ENCODE results near the gene DGKD. TPM values are rescaled to one million over a fixed set of nuclear protein-coding genes. Genes with fewer than 3 reads are reported as not detected.

The DGKD gene
- total and polyA plus RNA-seq, 10 donors = 21.9 to 120 (median 71.9) TPM

DNA sequence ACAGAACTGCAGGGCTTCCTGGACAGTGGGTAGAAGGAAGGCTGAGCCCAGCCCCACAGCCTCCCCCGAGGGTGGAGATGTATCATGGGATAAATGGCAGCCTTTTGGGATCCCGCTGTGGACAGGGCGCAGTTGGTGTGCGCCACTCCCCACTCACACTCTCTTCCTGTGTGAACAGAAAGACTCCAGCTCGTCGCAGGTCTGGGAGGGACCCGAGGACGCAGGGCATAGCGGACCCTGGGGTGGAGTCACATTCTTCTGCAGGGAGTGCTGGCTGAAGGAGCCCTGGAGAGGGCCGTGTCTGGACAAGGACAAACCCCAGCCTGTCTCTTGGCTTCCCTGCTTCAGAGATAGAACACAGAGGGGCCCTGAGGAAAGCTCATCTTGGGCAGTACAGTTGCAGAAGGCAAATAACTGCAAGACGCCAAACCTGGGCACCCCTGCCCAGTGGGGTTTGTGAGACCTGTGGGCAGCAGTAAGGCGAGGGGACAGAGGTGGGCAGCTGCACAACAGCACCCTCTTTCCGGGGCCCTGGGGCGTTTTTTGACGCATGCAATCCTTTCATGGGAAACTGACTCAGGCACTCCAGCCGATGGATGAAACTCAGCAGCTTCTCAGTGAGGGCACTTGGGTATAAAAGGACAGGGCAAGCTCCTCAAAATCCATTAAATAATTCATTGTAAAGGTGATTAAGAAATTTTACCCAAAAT lies 110.4 kb downstream of the DGKD start:
- Histone ChIP-seq H3K4me3 (no peak overlapping the region), H3K27me3 (replicated peaks in 1 of 7) (no peaks in the 10 kb centered on the region), H3K4me1 (no peaks in the 10 kb centered on the region), H3K36me3 (peaks cover 5 to 100% (median 91%) of the 10 kb centered on the region in 6 donors), H3K9me3 (no peaks in the 10 kb centered on the region), H3K27ac (no peak overlapping the region)
- TF ChIP-seq POLR2AphosphoS5 (IDR thresholded peaks at IDR 0.05) = peak in 1 of 3 donors; percentile 17
- TF ChIP-seq, protein P1, sequence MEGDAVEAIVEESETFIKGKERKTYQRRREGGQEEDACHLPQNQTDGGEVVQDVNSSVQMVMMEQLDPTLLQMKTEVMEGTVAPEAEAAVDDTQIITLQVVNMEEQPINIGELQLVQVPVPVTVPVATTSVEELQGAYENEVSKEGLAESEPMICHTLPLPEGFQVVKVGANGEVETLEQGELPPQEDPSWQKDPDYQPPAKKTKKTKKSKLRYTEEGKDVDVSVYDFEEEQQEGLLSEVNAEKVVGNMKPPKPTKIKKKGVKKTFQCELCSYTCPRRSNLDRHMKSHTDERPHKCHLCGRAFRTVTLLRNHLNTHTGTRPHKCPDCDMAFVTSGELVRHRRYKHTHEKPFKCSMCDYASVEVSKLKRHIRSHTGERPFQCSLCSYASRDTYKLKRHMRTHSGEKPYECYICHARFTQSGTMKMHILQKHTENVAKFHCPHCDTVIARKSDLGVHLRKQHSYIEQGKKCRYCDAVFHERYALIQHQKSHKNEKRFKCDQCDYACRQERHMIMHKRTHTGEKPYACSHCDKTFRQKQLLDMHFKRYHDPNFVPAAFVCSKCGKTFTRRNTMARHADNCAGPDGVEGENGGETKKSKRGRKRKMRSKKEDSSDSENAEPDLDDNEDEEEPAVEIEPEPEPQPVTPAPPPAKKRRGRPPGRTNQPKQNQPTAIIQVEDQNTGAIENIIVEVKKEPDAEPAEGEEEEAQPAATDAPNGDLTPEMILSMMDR (IDR thresholded peaks at IDR 0.05 in 8 of 11, conservative IDR thresholded peaks at IDR 0.05 in 3 of 11) = no peak
- peak; percentile 48 for DNase-seq
- 93 to 96% (median 95%) methylated on average over 16 of the region's 16 CpGs for WGBS, 5 donors
- intact Hi-C loops (cut with DNase I; ENCODE audit: low total_unique reads) = no loop called here

DNA sequence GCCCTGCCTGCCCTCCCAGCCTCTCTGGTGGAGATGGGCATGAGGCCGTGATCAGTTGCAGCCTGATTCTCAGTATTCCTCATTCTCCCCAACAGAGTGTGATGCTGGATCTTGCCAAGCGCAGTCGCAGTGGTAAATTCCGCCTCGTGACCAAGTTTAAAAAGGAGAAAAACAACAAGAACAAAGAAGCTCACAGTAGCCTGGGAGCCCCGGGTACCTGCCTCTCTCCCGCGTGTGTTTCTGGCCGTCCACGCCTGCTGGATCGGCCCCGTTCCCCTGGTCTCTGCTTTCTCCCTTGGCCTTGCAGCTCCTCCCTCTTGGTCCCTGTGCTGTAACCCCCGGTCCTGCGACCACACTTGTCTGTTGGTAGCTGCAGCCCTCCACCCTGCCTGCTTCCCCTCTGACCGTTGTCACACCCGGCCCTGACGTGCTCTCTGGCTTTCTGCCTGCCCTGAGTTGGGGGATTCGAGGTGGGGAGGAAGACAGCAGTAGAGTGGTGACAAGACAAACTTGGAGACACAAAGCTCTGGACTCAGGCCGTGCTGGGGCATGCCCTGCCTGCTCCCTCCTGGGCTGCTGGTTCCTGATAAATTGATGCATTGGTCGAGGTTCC lies 112.8 kb downstream of the DGKD start:
- Histone ChIP-seq H3K4me1 (peaks cover 0 to 4% (median 0%) of the 10 kb centered on the region in 6 donors), H3K27me3 (replicated peaks in 1 of 7) (no peaks in the 10 kb centered on the region), H3K36me3 (peaks cover 5 to 100% (median 90%) of the 10 kb centered on the region in 6 donors), H3K4me3 (no peak overlapping the region), H3K9me3 (no peaks in the 10 kb centered on the region), H3K27ac (no peak overlapping the region)
- 93 to 98% (median 94%) methylated on average over 20 of the region's 20 CpGs for WGBS, 5 donors
- intact Hi-C loops (cut with DNase I; ENCODE audit: low total_unique reads) = no loop called here
- peak; percentile 51 for DNase-seq
- peak in 2 of 3 donors; percentile 11 to 39 for TF ChIP-seq POLR2AphosphoS5 (IDR thresholded peaks at IDR 0.05)
- no peak for TF ChIP-seq POLR2A (IDR thresholded peaks at IDR 0.05)

DNA sequence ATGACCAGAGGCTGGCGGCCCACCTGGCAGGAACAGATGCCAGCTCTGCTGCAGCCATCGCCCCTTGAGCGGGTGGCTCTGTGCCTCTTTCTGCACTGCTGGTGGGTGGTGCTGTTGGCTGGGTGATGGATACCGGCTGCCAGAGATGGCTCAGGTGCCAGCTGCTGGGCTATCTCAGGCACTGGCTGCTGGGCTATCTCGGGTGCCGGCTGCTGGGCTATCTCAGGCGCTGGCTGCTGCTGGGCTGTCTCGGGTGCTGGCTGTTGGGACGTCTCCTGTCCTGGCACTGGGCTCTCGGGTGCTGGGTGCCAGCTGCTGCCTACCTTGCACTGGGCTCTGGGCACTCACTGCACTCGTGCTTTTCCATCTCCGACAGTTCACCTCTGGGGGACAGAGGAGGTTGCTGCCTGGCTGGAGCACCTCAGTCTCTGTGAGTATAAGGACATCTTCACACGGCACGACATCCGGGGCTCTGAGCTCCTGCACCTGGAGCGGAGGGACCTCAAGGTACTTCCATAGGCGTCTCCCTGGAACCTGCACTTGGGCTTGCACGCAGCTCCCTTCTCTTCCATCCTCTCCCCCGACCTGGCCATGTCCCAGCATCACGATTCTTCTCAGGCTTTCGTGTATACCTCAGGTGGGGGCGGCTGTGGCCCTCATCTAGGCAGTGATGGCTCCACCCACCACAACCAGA lies 113.9 kb downstream of the DGKD start:
- no peaks in the 10 kb centered on the region for H3K9me3 ChIP-seq
- H3K27me3 ChIP-seq (replicated peaks in 1 of 7) = no peaks in the 10 kb centered on the region
- peak; percentile 74 for DNase-seq
- 94 to 98% (median 97%) methylated on average over 15 to 22 of the region's 22 CpGs for WGBS, 5 donors
- intact Hi-C loops (cut with DNase I; ENCODE audit: low total_unique reads) = no loop called here
- TF ChIP-seq POLR2A (IDR thresholded peaks at IDR 0.05) (no peak), POLR2AphosphoS5 (IDR thresholded peaks at IDR 0.05) (peak in 1 of 3 donors; percentile 28)
- H3K4me3 ChIP-seq = no peak overlapping the region
- H3K27ac ChIP-seq = no peak overlapping the region
- peaks cover 5 to 100% (median 83%) of the 10 kb centered on the region in 6 donors for H3K36me3 ChIP-seq
- peaks cover 0 to 4% (median 0%) of the 10 kb centered on the region in 6 donors for H3K4me1 ChIP-seq

DNA sequence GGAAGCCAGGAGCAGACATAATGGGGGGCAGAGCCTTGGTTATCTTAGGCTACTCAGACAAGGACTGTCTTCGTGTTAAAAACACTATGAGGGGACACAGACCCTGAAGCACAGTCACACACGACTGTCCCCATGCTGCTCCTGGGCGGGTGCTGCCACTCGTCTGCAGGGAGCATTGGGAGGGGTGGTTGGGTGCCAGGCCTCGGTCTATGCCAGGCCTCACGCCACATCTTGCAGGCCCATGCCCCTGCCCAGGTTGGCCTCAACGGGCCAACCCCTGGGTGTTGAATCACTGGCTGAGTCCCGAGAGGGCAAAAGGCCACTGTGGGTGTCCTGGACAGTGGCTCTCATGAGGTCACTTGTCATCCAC lies 114.4 kb downstream of the DGKD start:
- Histone ChIP-seq H3K4me3 (no peak overlapping the region), H3K4me1 (peaks cover 0 to 4% (median 0%) of the 10 kb centered on the region in 6 donors), H3K27ac (peak overlapping the region in 2 of 8 donors; percentile 50 to 54), H3K27me3 (replicated peaks in 1 of 7) (no peaks in the 10 kb centered on the region), H3K36me3 (peaks cover 5 to 100% (median 80%) of the 10 kb centered on the region in 6 donors), H3K9me3 (no peaks in the 10 kb centered on the region)
- peak in 1 of 3 donors; percentile 18 for TF ChIP-seq POLR2AphosphoS5 (IDR thresholded peaks at IDR 0.05)
- TF ChIP-seq, protein P1 (IDR thresholded peaks at IDR 0.05 in 8 of 11, conservative IDR thresholded peaks at IDR 0.05 in 3 of 11) = no peak
- intact Hi-C loops (cut with DNase I; ENCODE audit: low total_unique reads) = no loop called here
- whole genome bisulfite sequencing, 5 donors = 91 to 97% (median 95%) methylated on average over 3 to 8 of the region's 8 CpGs
- no peak for DNase-seq

Measured in spleen (tissue), 11 donors.